WTC11 (cell line): ENCODE measurements around the gene KCNT2. TPM values are rescaled to one million over a fixed set of nuclear protein-coding genes. Genes with fewer than 3 reads are reported as not detected.

Experiments
- ATAC-seq: fragments of 200-7000 bp; cut with Tn5 transposase; 2 replicates; pipeline ENCODE4 v1.10.0; 2021; ENCODE audit warnings: mild to moderate bottlenecking, moderate library complexity
- CTCF ChIA-PET: fragments of 300-600 bp; sonication (Branson Sonifier 250); formaldehyde crosslinking; loops from one replicate; lab custom pipeline; 2021; ENCODE audit warnings: antibody characterized with exemption; lab: Charles Lee
- POLR2A ChIA-PET: fragments of 350-600 bp; sonication (Branson Sonifier 250); formaldehyde crosslinking; loops from one replicate; lab custom pipeline; 2021; ENCODE audit warnings: antibody characterized with exemption; lab: Charles Lee
- DNase-seq: peaks from one replicate; pipeline ENCODE4 v3.0.0; 2021; ENCODE audit warnings: low spot score
- H3K27ac Mint-ChIP-seq: 2 replicates; pipeline ENCODE4 v1.8.0; 2021; ENCODE audit warnings: mixed read lengths
- H3K27me3 Mint-ChIP-seq: 2 replicates; pipeline ENCODE4 v1.8.0; 2021; ENCODE audit warnings: low read depth, mild to moderate bottlenecking, moderate library complexity, mixed read lengths
- H3K36me3 Mint-ChIP-seq: 2 replicates; pipeline ENCODE4 v1.8.0; 2021; ENCODE audit warnings: mixed read lengths
- H3K4me1 Mint-ChIP-seq: 2 replicates; pipeline ENCODE4 v1.8.0; 2022; ENCODE audit warnings: mixed read lengths
- H3K4me3 Mint-ChIP-seq: 2 replicates; pipeline ENCODE4 v1.8.0; 2021; ENCODE audit warnings: mild to moderate bottlenecking, moderate library complexity, mixed read lengths
- H3K9me3 Mint-ChIP-seq: 2 replicates; pipeline ENCODE4 v1.8.0; 2021; ENCODE audit warnings: mixed read lengths
- E2F5 ChIP-seq: sonication (generic); formaldehyde crosslinking; IDR thresholded peaks from 2 replicates; pipeline ENCODE4 v1.8.1; 2022; ENCODE audit warnings: mild to moderate bottlenecking, moderate library complexity, missing genetic modification reagents
- EMX1 ChIP-seq: fragments of 250-450 bp; sonication (Bioruptor Pico); IDR thresholded peaks from 2 replicates; pipeline ENCODE4 v1.8.0; 2021; ENCODE audit warnings: mild to moderate bottlenecking
- FOXK1 ChIP-seq: sonication (generic); formaldehyde crosslinking; IDR thresholded peaks from 2 replicates; pipeline ENCODE4 v1.8.0; 2022; ENCODE audit warnings: mild to moderate bottlenecking, moderate library complexity, missing genetic modification reagents
- FOXP1 ChIP-seq: sonication (generic); formaldehyde crosslinking; IDR thresholded peaks from 2 replicates; pipeline ENCODE4 v1.8.0; 2022; ENCODE audit warnings: missing genetic modification reagents, mild to moderate bottlenecking, moderate library complexity, borderline replicate concordance
- IRF1 ChIP-seq: sonication (generic); formaldehyde crosslinking; IDR thresholded peaks from 2 replicates; pipeline ENCODE4 v1.8.0; 2023; ENCODE audit warnings: missing genetic modification reagents
- JUN ChIP-seq: sonication (generic); formaldehyde crosslinking; IDR thresholded peaks from 2 replicates; pipeline ENCODE4 v1.8.0; 2023; ENCODE audit warnings: mild to moderate bottlenecking, missing genetic modification reagents
- SMAD3 ChIP-seq: sonication (generic); formaldehyde crosslinking; IDR thresholded peaks from 2 replicates; pipeline ENCODE4 v1.8.0; 2022; ENCODE audit warnings: missing genetic modification reagents, mild to moderate bottlenecking, borderline replicate concordance
- ZNF219 ChIP-seq: sonication (generic); formaldehyde crosslinking; IDR thresholded peaks from 2 replicates; pipeline ENCODE4 v1.8.0; 2023; ENCODE audit warnings: missing genetic modification reagents, mild to moderate bottlenecking, borderline replicate concordance
- ZNF263 ChIP-seq: sonication (generic); formaldehyde crosslinking; IDR thresholded peaks from 2 replicates; pipeline ENCODE4 v1.8.1; 2022; ENCODE audit warnings: low read depth, mild to moderate bottlenecking, moderate library complexity, missing genetic modification reagents
- ZNF425 ChIP-seq: fragments of 250-450 bp; sonication (Bioruptor Pico); conservative IDR thresholded peaks from 2 replicates; pipeline ENCODE4 v1.9.0; 2021; ENCODE audit warnings: mild to moderate bottlenecking
- ZSCAN18 ChIP-seq: fragments of 250-450 bp; sonication (Bioruptor Pico); IDR thresholded peaks from 2 replicates; pipeline ENCODE4 v2.1.2; 2022; ENCODE audit warnings: mild to moderate bottlenecking, moderate library complexity
- total RNA-seq: library from RNA; stranded (reverse); gene quantifications from 3 replicates; pipeline ENCODE4 v1.2.3, GENCODE V29; 2021
- TF ChIP-seq, protein P1 (sequence below): sonication (generic); formaldehyde crosslinking; IDR thresholded peaks from 2 replicates; pipeline ENCODE4 v1.8.1; 2023; ENCODE audit warnings: mild to moderate bottlenecking, missing genetic modification reagents
- TF ChIP-seq, protein P2 (sequence below): sonication (generic); formaldehyde crosslinking; IDR thresholded peaks from 2 replicates; pipeline ENCODE4 v1.8.1; 2022; ENCODE audit warnings: low read depth, missing genetic modification reagents, borderline replicate concordance

The KCNT2 gene
- total RNA-seq, 1 experiment from 2014 or later: 11.6 TPM

DNA sequence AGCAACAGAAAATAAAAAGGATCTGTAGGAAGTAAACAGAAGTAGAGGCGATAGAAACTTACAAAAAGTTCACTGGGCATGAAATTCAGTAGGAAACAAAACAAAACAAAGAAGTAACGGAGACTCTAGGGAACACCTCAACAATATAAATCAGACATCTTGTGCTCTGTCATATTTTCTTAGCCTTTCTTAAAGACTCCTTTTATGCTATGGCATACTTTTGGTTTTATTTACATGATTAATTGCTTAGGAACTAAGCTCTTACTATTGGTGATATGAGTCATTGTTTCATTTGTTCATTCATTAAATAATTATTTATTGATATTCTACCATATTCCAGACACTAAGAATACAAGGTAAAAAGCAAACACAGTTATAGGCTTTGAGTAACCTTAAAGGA is 126.6 kb downstream of the KCNT2 start:
- ATAC-seq: no peak
- Mint-ChIP-seq H3K27ac (no peak overlapping the region; the same call in 1 of the 2 replicates), H3K4me3 (no peak overlapping the region)

GRCh38 chr1:196477262-196477661 is 131.0 kb downstream of the KCNT2 start:
- TF ChIP-seq, protein P1, sequence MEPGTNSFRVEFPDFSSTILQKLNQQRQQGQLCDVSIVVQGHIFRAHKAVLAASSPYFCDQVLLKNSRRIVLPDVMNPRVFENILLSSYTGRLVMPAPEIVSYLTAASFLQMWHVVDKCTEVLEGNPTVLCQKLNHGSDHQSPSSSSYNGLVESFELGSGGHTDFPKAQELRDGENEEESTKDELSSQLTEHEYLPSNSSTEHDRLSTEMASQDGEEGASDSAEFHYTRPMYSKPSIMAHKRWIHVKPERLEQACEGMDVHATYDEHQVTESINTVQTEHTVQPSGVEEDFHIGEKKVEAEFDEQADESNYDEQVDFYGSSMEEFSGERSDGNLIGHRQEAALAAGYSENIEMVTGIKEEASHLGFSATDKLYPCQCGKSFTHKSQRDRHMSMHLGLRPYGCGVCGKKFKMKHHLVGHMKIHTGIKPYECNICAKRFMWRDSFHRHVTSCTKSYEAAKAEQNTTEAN (CRISPR knock-in tag): no peak
- TF ChIP-seq ZNF425 (CRISPR knock-in tag): no peak
- no peak for TF ChIP-seq E2F5 (CRISPR knock-in tag)
- TF ChIP-seq ZNF219 (CRISPR knock-in tag): no peak
- no peak for TF ChIP-seq FOXP1 (CRISPR knock-in tag)
- TF ChIP-seq ZSCAN18: no peak
- TF ChIP-seq FOXK1: no peak
- no peak for TF ChIP-seq EMX1 (CRISPR knock-in tag)
- TF ChIP-seq SMAD3 (CRISPR knock-in tag): no peak
- no peak for TF ChIP-seq IRF1 (CRISPR knock-in tag)
- no peak for TF ChIP-seq ZNF263
- TF ChIP-seq JUN (CRISPR knock-in tag): no peak
- DNase-seq (no peak), ATAC-seq (0 out of 2 replicates have a peak, but pooled peaks have one; percentile 22)
- Mint-ChIP-seq H3K27me3 (no peaks in the 10 kb centered on the region), H3K27ac (no peak overlapping the region), H3K36me3 (peaks cover 6% of the 10 kb centered on the region; the same call in 1 of the 2 replicates), H3K4me3 (no peak overlapping the region), H3K4me1 (no peaks in the 10 kb centered on the region), H3K9me3 (no peaks in the 10 kb centered on the region)
- POLR2A ChIA-PET: no interaction called here
- CTCF ChIA-PET: interaction anchor here (1.1 kb wide), 1 partner anchor 184 kb away, joined by 3 read pairs; no protein-coding TSS in a partner anchor

More for the DNA sequence above, 126.6 kb downstream of the KCNT2 start:
- H3K4me1 Mint-ChIP-seq: no peaks in the 10 kb centered on the region
- POLR2A ChIA-PET: no interaction called here
- no peaks in the 10 kb centered on the region for H3K27me3 Mint-ChIP-seq
- no peak for DNase-seq
- peaks cover 21% of the 10 kb centered on the region for H3K36me3 Mint-ChIP-seq
- H3K9me3 Mint-ChIP-seq: peaks cover 5% of the 10 kb centered on the region
- CTCF ChIA-PET: no interaction called here
- no peak for TF ChIP-seq IRF1 (CRISPR knock-in tag)
- TF ChIP-seq, protein P2, sequence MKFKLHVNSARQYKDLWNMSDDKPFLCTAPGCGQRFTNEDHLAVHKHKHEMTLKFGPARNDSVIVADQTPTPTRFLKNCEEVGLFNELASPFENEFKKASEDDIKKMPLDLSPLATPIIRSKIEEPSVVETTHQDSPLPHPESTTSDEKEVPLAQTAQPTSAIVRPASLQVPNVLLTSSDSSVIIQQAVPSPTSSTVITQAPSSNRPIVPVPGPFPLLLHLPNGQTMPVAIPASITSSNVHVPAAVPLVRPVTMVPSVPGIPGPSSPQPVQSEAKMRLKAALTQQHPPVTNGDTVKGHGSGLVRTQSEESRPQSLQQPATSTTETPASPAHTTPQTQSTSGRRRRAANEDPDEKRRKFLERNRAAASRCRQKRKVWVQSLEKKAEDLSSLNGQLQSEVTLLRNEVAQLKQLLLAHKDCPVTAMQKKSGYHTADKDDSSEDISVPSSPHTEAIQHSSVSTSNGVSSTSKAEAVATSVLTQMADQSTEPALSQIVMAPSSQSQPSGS (CRISPR knock-in tag): no peak
